K562 (cell line): ENCODE data around the gene PTPRB. TPM values are rescaled to one million over a fixed set of nuclear protein-coding genes. Genes with fewer than 3 reads are reported as not detected.

ENCODE experiments used
- ATAC-seq: fragments of 200-7000 bp; cut with Tn5 transposase; 3 replicates; pipeline ENCODE4 v1.9.1; 2020; ENCODE audit warnings: moderate library complexity
- BruUV-seq: library from RNA; stranded (reverse); fragments of 400-500 nt; replicated peaks from 2 replicates; lab custom pipeline; 2021; lab: Mats Ljungman, UMichigan
- CTCF ChIA-PET: fragments of 300-600 bp; formaldehyde crosslinking; extraction: SDS; loops from one replicate; lab custom pipeline; 2021; ENCODE audit warnings: low intra/inter-chr PET ratio; lab: Yijun Ruan, JAX
- POLR2A ChIA-PET: fragments of 300-600, 350-650 bp; sonication (Branson Sonifier 250); formaldehyde crosslinking; extraction: SDS; loops from one replicate; lab custom pipeline; 2021; ENCODE audit warnings: antibody characterized with exemption, inconsistent platforms; lab: Yijun Ruan, JAX
- DNase-seq, 4 experiments: peaks; one replicate each; pipeline versions ENCODE4 v3.0.0 to v3.0.0-alpha.2; 2011 to 2018; ENCODE audit warnings: low spot score in 3 of 4, mixed read lengths in 3 of 4; ENCODE audit errors: extremely low read depth in 1 of 4
- FAIRE-seq: peaks from 2 replicates; lab custom pipeline; 2011; peaks lifted over from hg19 to GRCh38; lab: Jason Lieb, UNC
- H2AFZ ChIP-seq: 2 replicates; pipeline ENCODE4 v1.6.0; 2011; ENCODE audit warnings: low read depth, low read length, control low read depth, inconsistent platforms
- H3K27ac ChIP-seq: fragments of 200-600 bp; 3 replicates; pipeline ENCODE4 v1.8.0; 2011; ENCODE audit warnings: low read depth, mild to moderate bottlenecking, control low read depth, inconsistent platforms, low read length, moderate library complexity, mixed read lengths; ENCODE audit errors: extremely low read depth
- H3K27me3 ChIP-seq, 2 experiments: fragments of 300-600 bp in 1 of 2; 2 replicates in 1 of 2; 3 replicates in 1 of 2; pipeline versions ENCODE4 v1.6.0 to v1.8.0; 2011; ENCODE audit warnings: inconsistent platforms in 2 of 2, low read length in 2 of 2, mild to moderate bottlenecking in 1 of 2, mixed read lengths in 1 of 2, moderate library complexity in 1 of 2; ENCODE audit not compliant: control insufficient read depth in 2 of 2, insufficient read depth in 2 of 2
- H3K36me3 ChIP-seq: fragments of 300-600 bp; 3 replicates; pipeline ENCODE4 v1.8.0; 2011; ENCODE audit warnings: mild to moderate bottlenecking, low read length, inconsistent platforms; ENCODE audit not compliant: control insufficient read depth, insufficient read depth
- H3K4me1 ChIP-seq, 2 experiments: fragments of 200-600 bp in 1 of 2; replicated peaks in 1 of 2; 2 replicates in 1 of 2; 3 replicates in 1 of 2; pipeline versions ENCODE4 v1.5.1 to v1.8.0; 2011; ENCODE audit warnings: inconsistent platforms in 2 of 2, low read length in 2 of 2, mild to moderate bottlenecking in 1 of 2, mixed read lengths in 1 of 2, moderate library complexity in 1 of 2; ENCODE audit not compliant: control insufficient read depth in 2 of 2, insufficient read depth in 2 of 2
- H3K4me2 ChIP-seq: 2 replicates; pipeline ENCODE4 v1.6.1; 2011; ENCODE audit warnings: low read length, control low read depth, inconsistent platforms, mixed read lengths; ENCODE audit not compliant: insufficient read depth
- H3K4me3 ChIP-seq: fragments of 200-600 bp; sonication (generic), shearing (Covaris generic); 2 replicates; pipeline ENCODE4 v1.5.1; 2016; ENCODE audit warnings: control low read depth, inconsistent platforms
- H3K79me2 ChIP-seq: fragments of 200-600 bp; 3 replicates; pipeline ENCODE4 v1.8.0; 2011; ENCODE audit warnings: low read length, inconsistent platforms; ENCODE audit not compliant: control insufficient read depth, insufficient read depth
- H3K9ac ChIP-seq, 2 experiments: 2 replicates each; pipeline versions ENCODE4 v1.6.0 to v1.6.1; 2011; ENCODE audit warnings: low read depth in 2 of 2, low read length in 2 of 2, control low read depth in 1 of 2, inconsistent platforms in 1 of 2, mild to moderate bottlenecking in 1 of 2, mixed read lengths in 1 of 2; ENCODE audit not compliant: insufficient read depth in 1 of 2
- H3K9me1 ChIP-seq: one replicate; pipeline ENCODE4 v1.6.0; 2011; ENCODE audit warnings: inconsistent platforms, mild to moderate bottlenecking, low read length, moderate library complexity; ENCODE audit not compliant: control insufficient read depth, insufficient read depth
- H3K9me3 ChIP-seq: replicated peaks from 2 replicates; pipeline ENCODE4 v1.5.1; 2011; ENCODE audit warnings: low read depth, low read length, inconsistent platforms; ENCODE audit not compliant: control insufficient read depth, insufficient read depth
- H4K20me1 ChIP-seq: replicated peaks from 2 replicates; pipeline ENCODE4 v1.6.1; 2011; ENCODE audit warnings: low read length, inconsistent platforms, mixed read lengths; ENCODE audit not compliant: control insufficient read depth, insufficient read depth
- BRCA1 ChIP-seq, 2 experiments: fragments of 450-650 bp in 1 of 2; sonication (generic) in 1 of 2; formaldehyde crosslinking in 1 of 2; IDR thresholded peaks; 2 replicates each; pipeline versions ENCODE4 v1.5.0 to v1.6.1; 2017 to 2020; ENCODE audit warnings: mild to moderate bottlenecking in 1 of 2, missing genetic modification reagents in 1 of 2
- DPF2 ChIP-seq: fragments of 450-650 bp; IDR thresholded peaks from 2 replicates; pipeline ENCODE4 v1.6.1; 2016
- MCM7 ChIP-seq, 2 experiments: fragments of 450-650 bp; IDR thresholded peaks; 2 replicates each; pipeline ENCODE4 v1.6.1; 2016 to 2018
- NCOA4 ChIP-seq: fragments of 450-650 bp; IDR thresholded peaks from 2 replicates; pipeline ENCODE4 v1.6.1; 2018; ENCODE audit warnings: mild to moderate bottlenecking; ENCODE audit not compliant: partially characterized antibody
- NCOR1 ChIP-seq: fragments of 450-650 bp; IDR thresholded peaks from 2 replicates; pipeline ENCODE4 v1.6.1; 2016; ENCODE audit warnings: mild to moderate bottlenecking, moderate library complexity
- OTX1 ChIP-seq: fragments of 450-650 bp; formaldehyde crosslinking; IDR thresholded peaks from 2 replicates; pipeline ENCODE4 v1.4.0; 2022; ENCODE audit warnings: mild to moderate bottlenecking
- RBM14 ChIP-seq: fragments of 200-400 bp; formaldehyde crosslinking; IDR thresholded peaks from 2 replicates; pipeline ENCODE4 v1.6.1; 2018; ENCODE audit warnings: low read depth, mild to moderate bottlenecking, low read length, moderate library complexity, borderline replicate concordance; ENCODE audit not compliant: insufficient read depth
- SREBF1 ChIP-seq: fragments of 150-350 bp; IDR thresholded peaks from 2 replicates; pipeline ENCODE4 v1.6.1; 2014; ENCODE audit warnings: antibody characterized with exemption, low read depth, low read length, borderline replicate concordance
- TAF9B ChIP-seq: fragments of 450-650 bp; IDR thresholded peaks from 2 replicates; pipeline ENCODE4 v1.6.1; 2018; ENCODE audit warnings: mild to moderate bottlenecking; ENCODE audit not compliant: partially characterized antibody
- TCF7 ChIP-seq: sonication (generic); IDR thresholded peaks from 2 replicates; pipeline ENCODE4 v1.6.1; 2016; ENCODE audit warnings: antibody characterized with exemption, borderline replicate concordance
- TCF7L2 ChIP-seq: fragments of 150-350 bp; IDR thresholded peaks from 2 replicates; pipeline ENCODE4 v1.6.1; 2016; ENCODE audit warnings: low read depth, mild to moderate bottlenecking, low read length, moderate library complexity
- ZNF174 ChIP-seq: fragments of 250-450 bp; sonication (Bioruptor Pico); IDR thresholded peaks from 2 replicates; pipeline ENCODE4 v1.4.0; 2020; ENCODE audit warnings: mild to moderate bottlenecking
- WGBS: fragments of 100-300 bp; shearing (Covaris generic); methylation state at CpG from one replicate; pipeline ENCODE4 v1.1.6; 2016; ENCODE audit warnings: low coverage, mixed read lengths; ENCODE audit not compliant: insufficient coverage; ENCODE audit errors: missing lambda C conversion rate; 5-methylcytosine and 5-hydroxymethylcytosine counted together
- in situ Hi-C: fragments of 300-500 bp; cut with MboI; formaldehyde crosslinking; loops from 4 replicates; pipeline ENCODE4 v1.15.0; 2018; ENCODE audit warnings: inconsistent platforms, mixed read lengths
- intact Hi-C: fragments of 100-400 bp; cut with micrococcal nuclease; formaldehyde crosslinking; loops from 2 replicates; pipeline ENCODE4 v1.14.2; 2022
- polyA plus RNA-seq, 8 experiments: library from polyadenylated mRNA; depleted of rRNA in 4 of 8; stranded (reverse) in 5 of 8; unstranded in 3 of 8; fragments of >200 nt; fragmentation: Nextera tagmentation in 2 of 8; fragmentation: Illumina TruSeq in 1 of 8; extraction: Ambion mirVana in 2 of 8; extraction: Trizol in 1 of 8; gene quantifications; 2 replicates each; pipeline versions ENCODE4 v1.2.1 to v1.2.3, GENCODE V29; 2011 to 2014; ENCODE audit warnings: inconsistent platforms in 1 of 8, missing spikeins in 1 of 8
- total RNA-seq, 7 experiments: library from RNA; depleted of rRNA in 6 of 7; stranded (reverse); fragments of >200 nt in 6 of 7; fragmentation: Illumina TruSeq in 2 of 7; extraction: Trizol in 2 of 7; gene quantifications; 2 replicates each; pipeline versions ENCODE4 v1.2.1 to v1.2.3, GENCODE V29; 2011 to 2021; ENCODE audit warnings: low replicate concordance in 1 of 7
- TF ChIP-seq, protein P1 (sequence below), 2 experiments: fragments of 250-450 bp in 1 of 2; fragments of 450-650 bp in 1 of 2; sonication (Bioruptor Pico) in 1 of 2; IDR thresholded peaks; 2 replicates each; pipeline versions ENCODE4 v1.6.1 to v1.8.0; 2016 to 2021; ENCODE audit warnings: mild to moderate bottlenecking in 2 of 2, moderate library complexity in 2 of 2, missing compliant biosample characterization in 1 of 2, missing genetic modification characterization in 1 of 2

PTPRB gene
- total and polyA plus RNA-seq, 9 of the 15 experiments (the other 6 are each of a cell fraction or from before 2014, with no cell fraction given): 0.46 to 5.9 (median 3.1) TPM

- POLR2A ChIA-PET: no interaction called here
- intact Hi-C loops: loop anchor here (5.0 kb wide), 1 partner anchor 58 kb away; no protein-coding TSS in a partner anchor
- no peak overlapping the region for H2AFZ ChIP-seq
- H3K36me3 ChIP-seq: peaks cover 6% of the 10 kb centered on the region; the same call in 1 of the 3 replicates
- H3K27me3 ChIP-seq: no peaks in the 10 kb centered on the region
- FAIRE-seq (no peak), DNase-seq (no peak), ATAC-seq (no peak)
- no peaks in the 10 kb centered on the region for H3K9me3 ChIP-seq
- H3K4me1 ChIP-seq: peaks cover 0 to 4% of the 10 kb centered on the region in 2 experiments; a peak in 3 of 5 replicates
- TF ChIP-seq MCM7 (IDR thresholded peaks at IDR 0.05) (no peak), DPF2 (no peak), SREBF1 (no peak), NCOA4 (no peak), OTX1 (CRISPR knock-in tag) (no peak), TCF7L2 (no peak), ZNF174 (CRISPR knock-in tag) (no peak), NCOR1 (no peak), TCF7 (no peak), BRCA1 (IDR thresholded peaks at IDR 0.05) (no peak), BRCA1 (CRISPR knock-in tag; IDR thresholded peaks at IDR 0.05) (no peak), RBM14 (no peak), TAF9B (no peak)
- TF ChIP-seq, protein P1, sequence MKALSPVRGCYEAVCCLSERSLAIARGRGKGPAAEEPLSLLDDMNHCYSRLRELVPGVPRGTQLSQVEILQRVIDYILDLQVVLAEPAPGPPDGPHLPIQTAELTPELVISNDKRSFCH (CRISPR knock-in tag; IDR thresholded peaks at IDR 0.05): no peak
- TF ChIP-seq, protein P1 (tag; IDR thresholded peaks at IDR 0.05): no peak
- H3K9me1 ChIP-seq: no peaks in the 10 kb centered on the region
- no peak overlapping the region for H3K9ac ChIP-seq
- no peaks in the 10 kb centered on the region for H3K79me2 ChIP-seq
- H3K4me2 ChIP-seq: no peak overlapping the region
- H3K4me3 ChIP-seq: no peak overlapping the region
- H4K20me1 ChIP-seq: no peaks in the 10 kb centered on the region
- 64% methylated on average over 4 of the region's 4 CpGs for whole genome bisulfite sequencing
- CTCF ChIA-PET: no interaction called here
- in situ Hi-C loops: no loop called here
- no peak overlapping the region for H3K27ac ChIP-seq
- no TSS peak for BruUV-seq
Measured at GRCh38 chr12:70604662-70605061, 32.6 kb downstream of the PTPRB start.
